ENCODE data around the gene ARL5B.
"Not testable (repeated sequence)": the region's sequence is repeated elsewhere in the genome, so short reads cannot be mapped to it uniquely, and the experiment has no call there.

ARL5B gene

GRCh38 chr10:18659125-18659818 lies at the start of gene ARL5B:
Gene ARL5B, plus strand, starts transcription at chr10:18659431. Its CDS starts 207 bp downstream, at chr10:18659638.
- Histone ChIP-seq H3K9me3 (ENCODE audit: control insufficient read depth, insufficient read depth, low read length) (no peaks in the 10 kb centered on the region), H3K36me3 (ENCODE audit: control insufficient read depth, insufficient read depth, low read length) (no peaks in the 10 kb centered on the region), H3K4me1 (ENCODE audit: control insufficient read depth, insufficient read depth, low read length) (no peaks in the 10 kb centered on the region; the same call in 1 of the 2 replicates), H3K4me3 (ENCODE audit: low read length) (peak within 1 kb of the TSS; percentile 93), H3K27me3 (ENCODE audit: control insufficient read depth, insufficient read depth, low read length) (no peaks in the 10 kb centered on the region), H3K27ac (ENCODE audit: low read length) (no peak within 1 kb of the TSS)
- WGBS (ENCODE audit: insufficient coverage, insufficient read length) = no CpG with 5 or more reads among the region's 72 CpGs
- DNase-seq (ENCODE audit: low read depth, low spot score) = peak; percentile 79

- Histone ChIP-seq H3K4me1 (ENCODE audit: control insufficient read depth, insufficient read depth, low read length) (no peaks in the 10 kb centered on the region), H3K27ac (ENCODE audit: low read length) (no peak overlapping the region), H3K4me3 (ENCODE audit: low read length) (no peak overlapping the region), H3K27me3 (ENCODE audit: control insufficient read depth, insufficient read depth, low read length) (no peaks in the 10 kb centered on the region), H3K36me3 (ENCODE audit: control insufficient read depth, insufficient read depth, low read length) (no peaks in the 10 kb centered on the region; the same call in 1 of the 2 replicates), H3K9me3 (ENCODE audit: control insufficient read depth, insufficient read depth, low read length) (no peaks in the 10 kb centered on the region)
- no peak for DNase-seq (ENCODE audit: low read depth, low spot score)
- no CpG with 5 or more reads among the region's 3 CpGs for WGBS (ENCODE audit: insufficient coverage, insufficient read length)
These were observed 48.7 kb upstream of the ARL5B start for GRCh38 chr10:18610517-18610916.

- Histone ChIP-seq H3K9me3 (ENCODE audit: control insufficient read depth, insufficient read depth, low read length) (no peaks in the 10 kb centered on the region), H3K4me1 (ENCODE audit: control insufficient read depth, insufficient read depth, low read length) (no peaks in the 10 kb centered on the region), H3K36me3 (ENCODE audit: control insufficient read depth, insufficient read depth, low read length) (no peaks in the 10 kb centered on the region; the same call in 1 of the 2 replicates), H3K4me3 (ENCODE audit: low read length) (no peak overlapping the region), H3K27ac (ENCODE audit: low read length) (no peak overlapping the region), H3K27me3 (ENCODE audit: control insufficient read depth, insufficient read depth, low read length) (no peaks in the 10 kb centered on the region)
- no peak for DNase-seq (ENCODE audit: low read depth, low spot score)
- no CpG with 5 or more reads among the region's 4 CpGs for WGBS (ENCODE audit: insufficient coverage, insufficient read length)
These were observed 48.1 kb upstream of the ARL5B start for GRCh38 chr10:18611168-18611567.

GRCh38 chr10:18615618-18616017 lies 43.6 kb upstream of the ARL5B start:
- no peaks in the 10 kb centered on the region for H3K9me3 ChIP-seq (ENCODE audit: control insufficient read depth, insufficient read depth, low read length)
- no peak overlapping the region for H3K27ac ChIP-seq (ENCODE audit: low read length)
- WGBS (ENCODE audit: insufficient coverage, insufficient read length) = no CpG with 5 or more reads among the region's 4 CpGs
- no peaks in the 10 kb centered on the region; the same call in 1 of the 2 replicates for H3K36me3 ChIP-seq (ENCODE audit: control insufficient read depth, insufficient read depth, low read length)
- H3K27me3 ChIP-seq (ENCODE audit: control insufficient read depth, insufficient read depth, low read length) = no peaks in the 10 kb centered on the region
- H3K4me3 ChIP-seq (ENCODE audit: low read length) = no peak overlapping the region
- no peaks in the 10 kb centered on the region for H3K4me1 ChIP-seq (ENCODE audit: control insufficient read depth, insufficient read depth, low read length)
- no peak for DNase-seq (ENCODE audit: low read depth, low spot score)

- Histone ChIP-seq H3K4me3 (ENCODE audit: low read length) (no peak overlapping the region), H3K4me1 (ENCODE audit: control insufficient read depth, insufficient read depth, low read length) (no peaks in the 10 kb centered on the region), H3K27me3 (ENCODE audit: control insufficient read depth, insufficient read depth, low read length) (no peaks in the 10 kb centered on the region), H3K36me3 (ENCODE audit: control insufficient read depth, insufficient read depth, low read length) (no peaks in the 10 kb centered on the region; the same call in 1 of the 2 replicates), H3K27ac (ENCODE audit: low read length) (no peak overlapping the region), H3K9me3 (ENCODE audit: control insufficient read depth, insufficient read depth, low read length) (no peaks in the 10 kb centered on the region)
- no peak for DNase-seq (ENCODE audit: low read depth, low spot score)
- no CpG with 5 or more reads among the region's 3 CpGs for WGBS (ENCODE audit: insufficient coverage, insufficient read length)
These were observed 42.9 kb upstream of the ARL5B start for GRCh38 chr10:18616337-18616736.

GRCh38 chr10:18619016-18619415 lies 40.2 kb upstream of the ARL5B start:
- H3K36me3 ChIP-seq (ENCODE audit: control insufficient read depth, insufficient read depth, low read length) = no peaks in the 10 kb centered on the region; the same call in 1 of the 2 replicates
- H3K27me3 ChIP-seq (ENCODE audit: control insufficient read depth, insufficient read depth, low read length) = no peaks in the 10 kb centered on the region
- no peak for DNase-seq (ENCODE audit: low read depth, low spot score)
- WGBS (ENCODE audit: insufficient coverage, insufficient read length) = no CpG with 5 or more reads among the region's 3 CpGs
- no peaks in the 10 kb centered on the region for H3K4me1 ChIP-seq (ENCODE audit: control insufficient read depth, insufficient read depth, low read length)
- no peak overlapping the region for H3K4me3 ChIP-seq (ENCODE audit: low read length)
- no peaks in the 10 kb centered on the region for H3K9me3 ChIP-seq (ENCODE audit: control insufficient read depth, insufficient read depth, low read length)
- no peak overlapping the region for H3K27ac ChIP-seq (ENCODE audit: low read length)

- H3K27me3 ChIP-seq (ENCODE audit: control insufficient read depth, insufficient read depth, low read length) = no peaks in the 10 kb centered on the region
- no peak overlapping the region for H3K4me3 ChIP-seq (ENCODE audit: low read length)
- no peaks in the 10 kb centered on the region; the same call in 1 of the 2 replicates for H3K36me3 ChIP-seq (ENCODE audit: control insufficient read depth, insufficient read depth, low read length)
- H3K27ac ChIP-seq (ENCODE audit: low read length) = no peak overlapping the region
- no peaks in the 10 kb centered on the region for H3K9me3 ChIP-seq (ENCODE audit: control insufficient read depth, insufficient read depth, low read length)
- H3K4me1 ChIP-seq (ENCODE audit: control insufficient read depth, insufficient read depth, low read length) = no peaks in the 10 kb centered on the region
- DNase-seq (ENCODE audit: low read depth, low spot score) = no peak
These were observed 38.4 kb upstream of the ARL5B start for GRCh38 chr10:18620856-18621255.

- H3K27ac ChIP-seq (ENCODE audit: low read length); H3K4me1 ChIP-seq (ENCODE audit: control insufficient read depth, insufficient read depth, low read length); H3K9me3 ChIP-seq (ENCODE audit: control insufficient read depth, insufficient read depth, low read length); DNase-seq (ENCODE audit: low read depth, low spot score); H3K27me3 ChIP-seq (ENCODE audit: control insufficient read depth, insufficient read depth, low read length); H3K4me3 ChIP-seq (ENCODE audit: low read length); H3K36me3 ChIP-seq (ENCODE audit: control insufficient read depth, insufficient read depth, low read length): not testable (repeated sequence)
- WGBS (ENCODE audit: insufficient coverage, insufficient read length) = no CpG with 5 or more reads among the region's 1 CpG
These were observed 35.6 kb upstream of the ARL5B start for GRCh38 chr10:18623671-18624070.

- Histone ChIP-seq H3K9me3 (ENCODE audit: control insufficient read depth, insufficient read depth, low read length) (no peaks in the 10 kb centered on the region), H3K27ac (ENCODE audit: low read length) (no peak overlapping the region), H3K27me3 (ENCODE audit: control insufficient read depth, insufficient read depth, low read length) (no peaks in the 10 kb centered on the region), H3K4me3 (ENCODE audit: low read length) (no peak overlapping the region), H3K4me1 (ENCODE audit: control insufficient read depth, insufficient read depth, low read length) (no peaks in the 10 kb centered on the region), H3K36me3 (ENCODE audit: control insufficient read depth, insufficient read depth, low read length) (no peaks in the 10 kb centered on the region)
- WGBS (ENCODE audit: insufficient coverage, insufficient read length) = no CpG with 5 or more reads among the region's 5 CpGs
- DNase-seq (ENCODE audit: low read depth, low spot score) = no peak
These were observed 33.3 kb upstream of the ARL5B start for GRCh38 chr10:18625886-18626285.

GRCh38 chr10:18627452-18628018 lies 31.7 kb upstream of the ARL5B start:
- H3K9me3 ChIP-seq (ENCODE audit: control insufficient read depth, insufficient read depth, low read length); H3K27me3 ChIP-seq (ENCODE audit: control insufficient read depth, insufficient read depth, low read length); H3K4me1 ChIP-seq (ENCODE audit: control insufficient read depth, insufficient read depth, low read length); H3K36me3 ChIP-seq (ENCODE audit: control insufficient read depth, insufficient read depth, low read length); DNase-seq (ENCODE audit: low read depth, low spot score); H3K27ac ChIP-seq (ENCODE audit: low read length): not testable (repeated sequence)
- peak overlapping the region; percentile 61; the same call in 1 of the 2 replicates for H3K4me3 ChIP-seq (ENCODE audit: low read length)
- no CpG with 5 or more reads among the region's 25 CpGs for WGBS (ENCODE audit: insufficient coverage, insufficient read length)

GRCh38 chr10:18632500-18632899 lies 26.7 kb upstream of the ARL5B start:
- H3K36me3 ChIP-seq (ENCODE audit: control insufficient read depth, insufficient read depth, low read length); H3K27me3 ChIP-seq (ENCODE audit: control insufficient read depth, insufficient read depth, low read length); H3K27ac ChIP-seq (ENCODE audit: low read length); H3K4me1 ChIP-seq (ENCODE audit: control insufficient read depth, insufficient read depth, low read length); H3K4me3 ChIP-seq (ENCODE audit: low read length); H3K9me3 ChIP-seq (ENCODE audit: control insufficient read depth, insufficient read depth, low read length); DNase-seq (ENCODE audit: low read depth, low spot score): not testable (repeated sequence)
- WGBS (ENCODE audit: insufficient coverage, insufficient read length) = no CpG with 5 or more reads among the region's 3 CpGs

All from iPS DF 6.9 (cell line).